GM19463 (cell line): ENCODE data around the gene MORN4.
"Not testable (repeated sequence)": the region's sequence is repeated elsewhere in the genome, so short reads cannot be mapped to it uniquely, and the experiment has no call there.

Source experiments
- ATAC-seq: cut with Tn5 transposase; IDR thresholded peaks from one replicate; pipeline ENCODE4 v1.9.1; 2021; ENCODE audit warnings: mild to moderate bottlenecking, moderate library complexity; ENCODE audit not compliant: unreplicated experiment

MORN4 gene

GRCh38 chr10:97598407-97599271, 34.7 kb downstream of the MORN4 start:
- no peak for ATAC-seq

- ATAC-seq, result no peak
Measured at GRCh38 chr10:97597778-97598177, 35.5 kb downstream of the MORN4 start.

GRCh38 chr10:97596101-97597082, 36.9 kb downstream of the MORN4 start:
- no peak for ATAC-seq

GRCh38 chr10:97593421-97593820, 39.9 kb downstream of the MORN4 start:
- ATAC-seq, result no peak

- ATAC-seq, result no peak
Measured at GRCh38 chr10:97590748-97591495, 42.4 kb downstream of the MORN4 start.

GRCh38 chr10:97590082-97590747, 43.1 kb downstream of the MORN4 start:
- ATAC-seq, result no peak

GRCh38 chr10:97589479-97589878, 43.8 kb downstream of the MORN4 start, which contains the start of gene C10orf62:
Gene C10orf62, plus strand, starts transcription at chr10:97589721. Its CDS starts 177 bp downstream, at chr10:97589898.
- ATAC-seq, result no peak

GRCh38 chr10:97587183-97587582, 46.1 kb downstream of the MORN4 start:
- ATAC-seq, result no peak

- ATAC-seq, result no peak
Measured at GRCh38 chr10:97585439-97585811, 47.9 kb downstream of the MORN4 start.

GRCh38 chr10:97584798-97585438, 48.4 kb downstream of the MORN4 start:
- ATAC-seq, result no peak

GRCh38 chr10:97584060-97584797, 49.1 kb downstream of the MORN4 start, which contains the start of gene HOGA1:
Gene HOGA1, plus strand, starts transcription at chr10:97584389. Its CDS starts 315 bp downstream, at chr10:97584704.
- ATAC-seq, result peak; percentile 89

GRCh38 chr10:97583476-97583875, 49.8 kb downstream of the MORN4 start:
- ATAC-seq, result no peak

- ATAC-seq, result no peak
Measured at GRCh38 chr10:97582169-97582568, 51.1 kb downstream of the MORN4 start.

GRCh38 chr10:97580421-97581367, 52.6 kb downstream of the MORN4 start:
- no peak for ATAC-seq

GRCh38 chr10:97578171-97578844, 55.0 kb downstream of the MORN4 start:
- ATAC-seq, result no peak

GRCh38 chr10:97577701-97578100, 55.6 kb downstream of the MORN4 start:
- no peak for ATAC-seq

GRCh38 chr10:97576487-97576886, 56.8 kb downstream of the MORN4 start:
- ATAC-seq, result not testable (repeated sequence)
